Endothelial cell of umbilical vein (primary cell): ENCODE results near the gene SLCO2A1. TPM values are rescaled to one million over a fixed set of nuclear protein-coding genes. Genes with fewer than 3 reads are reported as not detected.

Experiments used
- BruUV-seq: library from RNA; stranded (reverse); fragments of 400-500 nt; replicated peaks from 2 replicates; lab custom pipeline; 2021; lab: Mats Ljungman, UMichigan
- CTCF ChIA-PET: fragments of 300-600, 350-600 bp; sonication (Branson Sonifier 250); formaldehyde crosslinking; loops from one replicate; lab custom pipeline; 2021; ENCODE audit warnings: antibody characterized with exemption, inconsistent platforms; lab: Charles Lee
- POLR2A ChIA-PET: fragments of 300-600, 350-600 bp; sonication (Branson Sonifier 250); formaldehyde crosslinking; loops from one replicate; lab custom pipeline; 2021; ENCODE audit warnings: antibody characterized with exemption, inconsistent platforms; lab: Charles Lee
- DNase-seq: peaks from one replicate; pipeline ENCODE4 v3.0.0-alpha.2; 2011; ENCODE audit warnings: low read depth, low spot score
- FAIRE-seq: peaks from 2 replicates; lab custom pipeline; 2011; peaks lifted over from hg19 to GRCh38; lab: Jason Lieb, UNC
- H2AFZ ChIP-seq: 2 replicates; pipeline ENCODE4 v1.6.0; 2012; ENCODE audit warnings: low read depth, low read length, control low read depth, inconsistent platforms
- H3K27ac ChIP-seq: 2 replicates; pipeline ENCODE4 v1.5.1; 2011; ENCODE audit warnings: low read depth, mild to moderate bottlenecking, control low read depth, low read length, moderate library complexity; ENCODE audit not compliant: insufficient read depth
- H3K27me3 ChIP-seq, 2 experiments: 2 replicates each; pipeline versions ENCODE4 v1.6.0 to v1.6.1; 2011; ENCODE audit warnings: low read length in 2 of 2, mixed read lengths in 1 of 2; ENCODE audit not compliant: control insufficient read depth in 2 of 2, insufficient read depth in 2 of 2
- H3K36me3 ChIP-seq, 2 experiments: 2 replicates in 1 of 2; 3 replicates in 1 of 2; pipeline ENCODE4 v1.5.1; 2011; ENCODE audit warnings: low read length in 2 of 2, mild to moderate bottlenecking in 1 of 2, moderate library complexity in 1 of 2; ENCODE audit not compliant: control insufficient read depth in 2 of 2, insufficient read depth in 2 of 2; ENCODE audit errors: extremely low read depth in 1 of 2
- H3K4me1 ChIP-seq: 3 replicates; pipeline ENCODE4 v1.5.1; 2011; ENCODE audit warnings: mild to moderate bottlenecking, low read length; ENCODE audit not compliant: control insufficient read depth, insufficient read depth; ENCODE audit errors: extremely low read depth
- H3K4me2 ChIP-seq: 2 replicates; pipeline ENCODE4 v1.6.1; 2011; ENCODE audit warnings: low read length, control low read depth, mixed read lengths; ENCODE audit not compliant: insufficient read depth
- H3K4me3 ChIP-seq, 3 experiments: fragments of 200-600 bp in 1 of 3; sonication (generic), shearing (Covaris generic) in 1 of 3; replicated peaks in 1 of 3; 2 replicates each; pipeline ENCODE4 v1.5.1; 2011 to 2016; ENCODE audit warnings: control low read depth in 3 of 3, low read length in 3 of 3, mild to moderate bottlenecking in 2 of 3, inconsistent platforms in 1 of 3, low read depth in 1 of 3, moderate library complexity in 1 of 3; ENCODE audit not compliant: insufficient read depth in 1 of 3
- H3K79me2 ChIP-seq: 2 replicates; pipeline ENCODE4 v1.6.0; 2012; ENCODE audit warnings: low read length, inconsistent platforms; ENCODE audit not compliant: control insufficient read depth, insufficient read depth
- H3K9ac ChIP-seq: replicated peaks from 2 replicates; pipeline ENCODE3; 2011; ENCODE audit warnings: low read length, control low read depth; ENCODE audit not compliant: insufficient read depth; ENCODE audit errors: extremely low read depth
- H3K9me1 ChIP-seq: replicated peaks from 3 replicates; pipeline ENCODE4 v1.6.0; 2011; ENCODE audit warnings: mild to moderate bottlenecking, low read length; ENCODE audit not compliant: control insufficient read depth, insufficient read depth; ENCODE audit errors: extremely low read depth
- H3K9me3 ChIP-seq: replicated peaks from 2 replicates; pipeline ENCODE4 v1.5.1; 2012; ENCODE audit warnings: low read length, inconsistent platforms; ENCODE audit not compliant: control insufficient read depth, insufficient read depth
- H4K20me1 ChIP-seq: replicated peaks from 2 replicates; pipeline ENCODE3; 2011; ENCODE audit warnings: mild to moderate bottlenecking, low read length; ENCODE audit not compliant: control insufficient read depth, insufficient read depth; ENCODE audit errors: extremely low read depth
- EZH2 ChIP-seq: IDR thresholded peaks from 2 replicates; pipeline ENCODE4 v1.6.1; 2012; ENCODE audit warnings: borderline replicate concordance, low read depth, mild to moderate bottlenecking, moderate library complexity, low read length, inconsistent platforms; ENCODE audit not compliant: severe bottlenecking
- FOS ChIP-seq: IDR thresholded peaks from 2 replicates; pipeline ENCODE4 v1.6.1; 2011; ENCODE audit warnings: mild to moderate bottlenecking, low read length, moderate library complexity, borderline replicate concordance; ENCODE audit not compliant: insufficient read depth
- GATA2 ChIP-seq: IDR thresholded peaks from 2 replicates; pipeline ENCODE4 v1.7.0; 2011; ENCODE audit warnings: low read depth, mild to moderate bottlenecking, moderate library complexity, mixed read lengths, low read length; ENCODE audit not compliant: insufficient read length, insufficient read depth
- JUN ChIP-seq: IDR thresholded peaks from 2 replicates; pipeline ENCODE4 v1.6.1; 2011; ENCODE audit warnings: borderline replicate concordance, low read depth; ENCODE audit not compliant: insufficient read length, insufficient read depth
- MYC ChIP-seq: IDR thresholded peaks from one replicate; pipeline ENCODE4 v1.6.1; 2011; ENCODE audit warnings: mild to moderate bottlenecking, low read depth, low read length
- POLR2A ChIP-seq: IDR thresholded peaks from 2 replicates; pipeline ENCODE4 v1.6.1; 2012; ENCODE audit warnings: low read depth, mild to moderate bottlenecking, control low read depth, low read length
- POLR2AphosphoS5 ChIP-seq: IDR thresholded peaks from 2 replicates; pipeline ENCODE4 v1.6.1; 2012; ENCODE audit warnings: low read depth, mild to moderate bottlenecking, control low read depth, low read length, moderate library complexity; ENCODE audit not compliant: insufficient read depth
- dilution Hi-C: fragments of 300-500 bp; cut with MboI; formaldehyde crosslinking; loops from one replicate; pipeline ENCODE4 v1.15.0; 2019; ENCODE audit warnings: low sequenced_read_pairs; ENCODE audit not compliant: extremely low pct_ligation_motif_present
- intact Hi-C: fragments of 100-400 bp; cut with micrococcal nuclease; formaldehyde crosslinking; loops from one replicate; pipeline ENCODE4 v1.10.0; 2022
- polyA plus RNA-seq, 4 experiments: library from polyadenylated mRNA; depleted of rRNA in 3 of 4; stranded (reverse) in 3 of 4; unstranded in 1 of 4; fragments of >200 nt; gene quantifications; 2 replicates each; pipeline versions ENCODE4 v1.2.1 to v1.2.3, GENCODE V29; 2011 to 2012; ENCODE audit warnings: missing spikeins in 1 of 4
- total RNA-seq: library from RNA; stranded (reverse); gene quantifications from 2 replicates; pipeline ENCODE4 v1.2.3, GENCODE V29; 2021
- TF ChIP-seq, protein P1 (sequence below), 2 donors: IDR thresholded peaks; 1 replicate in 1 of 2; 2 replicates in 1 of 2; pipeline ENCODE4 v1.5.1; 2011; ENCODE audit warnings: low read length in 2 of 2, mild to moderate bottlenecking in 2 of 2, moderate library complexity in 2 of 2, control low read depth in 1 of 2, inconsistent platforms in 1 of 2, low read depth in 1 of 2; ENCODE audit not compliant: insufficient read depth in 1 of 2; ENCODE audit errors: extremely low read depth in 1 of 2
- TF ChIP-seq, protein P2 (sequence below): IDR thresholded peaks from 2 replicates; pipeline ENCODE4 v1.6.1; 2011; ENCODE audit not compliant: insufficient read depth, insufficient read length

The SLCO2A1 gene
- total and polyA plus RNA-seq, 2 donors (not counting 3 experiments of a cell fraction or from before 2014, with no cell fraction given): 1.4 to 11.9 TPM

DNA sequence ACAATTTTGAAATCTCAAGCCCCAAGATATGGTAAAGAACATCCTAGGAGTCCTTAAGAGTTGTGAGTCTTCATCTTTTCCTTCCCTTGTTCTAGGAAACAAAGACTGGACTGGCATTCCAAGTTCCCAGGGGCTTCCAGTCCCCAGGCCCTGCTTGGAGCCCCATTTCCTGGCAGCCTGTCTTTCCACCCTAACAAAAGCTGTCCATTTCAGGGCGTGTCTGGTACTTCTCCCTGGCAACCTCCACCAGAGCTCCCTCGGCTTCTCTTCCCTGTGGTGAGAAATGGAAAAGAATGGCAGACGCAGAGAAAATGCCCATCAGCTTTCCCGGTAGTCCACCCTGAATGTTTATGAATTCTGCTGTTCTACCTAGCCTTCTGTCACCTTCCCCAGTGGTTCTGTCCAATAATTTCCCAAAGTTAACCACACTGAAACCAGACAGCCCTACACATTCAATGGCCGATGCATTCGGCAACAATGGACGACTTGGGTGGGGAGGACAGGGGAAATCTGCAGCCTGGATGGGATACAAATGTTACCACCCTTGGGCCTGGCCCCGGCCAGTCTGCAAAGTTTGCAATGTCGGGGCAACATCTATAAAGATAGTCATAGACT, 140.9 kb downstream of the SLCO2A1 start:
- Histone ChIP-seq H3K4me1 (no peaks in the 10 kb centered on the region), H3K4me3 (no peak overlapping the region), H3K9me3 (no peaks in the 10 kb centered on the region), H3K79me2 (no peaks in the 10 kb centered on the region), H3K36me3 (no peaks in the 10 kb centered on the region), H3K9ac (no peak overlapping the region), H3K4me2 (no peak overlapping the region), H3K27ac (no peak overlapping the region), H2AFZ (no peak overlapping the region), H3K9me1 (no peaks in the 10 kb centered on the region), H4K20me1 (no peaks in the 10 kb centered on the region), H3K27me3 (peaks cover 0 to 7% of the 10 kb centered on the region in 2 experiments)
- ChIA-PET POLR2A (no interaction called here), CTCF (interaction anchor here (1.1 to 1.3 kb wide), 2 partner anchors 14 to 21 kb away, joined by 3 to 4 read pairs; no protein-coding TSS in a partner anchor)
- FAIRE-seq (no peak), DNase-seq (no peak)
- dilution Hi-C loops: no loop called here
- intact Hi-C loops: no loop called here
- BruUV-seq: no TSS peak
- TF ChIP-seq, protein P1, sequence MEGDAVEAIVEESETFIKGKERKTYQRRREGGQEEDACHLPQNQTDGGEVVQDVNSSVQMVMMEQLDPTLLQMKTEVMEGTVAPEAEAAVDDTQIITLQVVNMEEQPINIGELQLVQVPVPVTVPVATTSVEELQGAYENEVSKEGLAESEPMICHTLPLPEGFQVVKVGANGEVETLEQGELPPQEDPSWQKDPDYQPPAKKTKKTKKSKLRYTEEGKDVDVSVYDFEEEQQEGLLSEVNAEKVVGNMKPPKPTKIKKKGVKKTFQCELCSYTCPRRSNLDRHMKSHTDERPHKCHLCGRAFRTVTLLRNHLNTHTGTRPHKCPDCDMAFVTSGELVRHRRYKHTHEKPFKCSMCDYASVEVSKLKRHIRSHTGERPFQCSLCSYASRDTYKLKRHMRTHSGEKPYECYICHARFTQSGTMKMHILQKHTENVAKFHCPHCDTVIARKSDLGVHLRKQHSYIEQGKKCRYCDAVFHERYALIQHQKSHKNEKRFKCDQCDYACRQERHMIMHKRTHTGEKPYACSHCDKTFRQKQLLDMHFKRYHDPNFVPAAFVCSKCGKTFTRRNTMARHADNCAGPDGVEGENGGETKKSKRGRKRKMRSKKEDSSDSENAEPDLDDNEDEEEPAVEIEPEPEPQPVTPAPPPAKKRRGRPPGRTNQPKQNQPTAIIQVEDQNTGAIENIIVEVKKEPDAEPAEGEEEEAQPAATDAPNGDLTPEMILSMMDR (IDR thresholded peaks at IDR 0.05; ENCODE audit: extremely low read depth in 1 of 2, insufficient read depth in 1 of 2, low read depth in 1 of 2, low read length in 2 of 2): no peak
- TF ChIP-seq POLR2A (no peak), JUN (no peak), EZH2 (no peak), MYC (no peak), GATA2 (no peak), POLR2AphosphoS5 (no peak), FOS (no peak)
- TF ChIP-seq, protein P2, sequence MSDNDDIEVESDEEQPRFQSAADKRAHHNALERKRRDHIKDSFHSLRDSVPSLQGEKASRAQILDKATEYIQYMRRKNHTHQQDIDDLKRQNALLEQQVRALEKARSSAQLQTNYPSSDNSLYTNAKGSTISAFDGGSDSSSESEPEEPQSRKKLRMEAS: no peak
